ENCODE data around the gene TREML4. TPM values are rescaled to one million over a fixed set of nuclear protein-coding genes. Genes with fewer than 3 reads are reported as not detected.
A peak's percentile ranks its signal among the peaks of the same experiment; 100 is the strongest.
"Not testable (repeated sequence)": the region's sequence is repeated elsewhere in the genome, so short reads cannot be mapped to it uniquely, and the experiment has no call there.

Gene TREML4
- not detected for total RNA-seq

DNA sequence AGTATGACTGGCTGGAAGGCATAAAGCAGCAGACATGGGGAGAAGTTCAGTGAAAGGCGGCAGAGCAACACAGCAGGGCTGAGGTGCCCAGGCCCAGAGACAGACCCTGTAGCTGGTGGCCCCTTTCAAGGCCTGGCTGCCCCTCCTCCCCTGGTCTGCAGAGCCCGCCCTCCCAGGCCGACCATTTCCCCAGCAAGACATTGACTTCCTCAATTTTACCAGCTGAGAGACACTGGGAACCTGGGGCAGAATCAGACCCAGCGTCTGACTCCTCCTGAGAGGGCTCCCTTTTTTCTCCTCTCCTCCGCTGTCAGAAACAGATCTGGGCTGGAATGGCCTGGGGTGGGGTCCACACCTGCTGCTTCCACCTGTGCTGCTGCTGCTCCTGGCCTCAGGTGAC is at the start of gene TREML4:
TREML4 (plus strand) TSS at position 254 of the 400 bp plus-strand sequence; CDS start at position 333, 79 bp downstream.
- POLR2A ChIA-PET = no interaction called here
- H3K27ac Mint-ChIP-seq = no peak within 1 kb of the TSS
- DNase-seq (no peak), ATAC-seq (no peak)
- CTCF ChIA-PET = no interaction called here
- H3K9me3 Mint-ChIP-seq (ENCODE audit: insufficient read depth) = no peaks in the 10 kb centered on the region
- H3K36me3 Mint-ChIP-seq (ENCODE audit: low read depth) = no peaks in the 10 kb centered on the region
- H3K4me3 Mint-ChIP-seq = no peak within 1 kb of the TSS
- H3K27me3 Mint-ChIP-seq (ENCODE audit: low read depth) = peaks cover 29% of the 10 kb centered on the region
- no peaks in the 10 kb centered on the region for H3K4me1 Mint-ChIP-seq (ENCODE audit: low read depth)

DNA sequence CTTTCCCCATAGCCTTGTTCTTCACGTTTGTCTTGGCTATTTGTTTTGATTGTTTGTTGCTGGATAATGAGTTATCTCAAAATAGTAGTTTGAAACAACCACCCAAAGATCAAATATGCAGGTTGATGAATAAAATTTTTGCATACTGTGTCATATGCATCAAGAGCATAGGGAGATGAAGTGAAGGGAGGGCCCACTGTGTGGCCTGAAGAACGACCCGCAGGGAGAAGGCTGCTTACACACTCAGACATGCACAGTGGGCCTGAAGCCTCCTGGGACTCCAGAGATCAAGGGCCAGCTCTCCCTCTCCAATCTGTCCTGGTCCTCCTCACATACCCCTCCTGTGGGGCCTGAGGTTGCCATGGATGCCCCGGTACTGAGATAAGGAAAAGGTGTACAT is 49.0 kb upstream of the TREML4 start:
- H3K27ac Mint-ChIP-seq = no peak overlapping the region
- DNase-seq = no peak
- no peak for ATAC-seq
- POLR2A ChIA-PET = no interaction called here
- no peak overlapping the region for H3K4me3 Mint-ChIP-seq
- peaks cover 22% of the 10 kb centered on the region for H3K27me3 Mint-ChIP-seq (ENCODE audit: low read depth)
- H3K9me3 Mint-ChIP-seq (ENCODE audit: insufficient read depth) = no peaks in the 10 kb centered on the region
- H3K36me3 Mint-ChIP-seq (ENCODE audit: low read depth) = no peaks in the 10 kb centered on the region
- CTCF ChIA-PET = interaction anchor here (1.1 to 2.0 kb wide), 2 partner anchors 12 to 23 kb away, joined by 3 to 5 read pairs; no protein-coding TSS in a partner anchor
- H3K4me1 Mint-ChIP-seq (ENCODE audit: low read depth) = peaks cover 15% of the 10 kb centered on the region

DNA sequence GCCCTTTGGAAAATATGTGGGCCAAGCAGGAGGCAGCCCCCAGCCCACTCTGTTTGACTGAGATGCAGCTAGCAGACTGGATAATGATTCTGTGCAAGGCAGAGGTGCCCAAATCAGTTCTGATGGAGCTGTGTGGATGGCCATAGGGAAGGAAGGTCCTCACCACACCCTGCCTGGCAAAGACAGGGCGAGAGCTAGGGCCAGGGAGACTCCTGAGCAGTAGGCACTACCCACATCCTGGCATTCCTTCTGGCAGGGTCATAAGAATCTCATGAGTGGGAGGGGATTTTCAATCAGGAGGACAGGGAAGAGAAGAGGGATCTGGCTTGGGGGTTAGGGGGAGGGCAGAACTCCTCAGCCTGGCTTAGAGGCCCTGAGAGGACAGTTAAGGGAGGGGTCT is 46.6 kb upstream of the TREML4 start:
- no peak for ATAC-seq
- CTCF ChIA-PET = interaction anchor here (0.8 to 4.2 kb wide), 42 partner anchors 8 to 244 kb away, joined by 3 to 27 read pairs (median 6); partner anchors contain the start of genes NFYA, OARD1, TREML2 and TSPO2
- H3K27me3 Mint-ChIP-seq (ENCODE audit: low read depth) = peaks cover 14% of the 10 kb centered on the region

DNA sequence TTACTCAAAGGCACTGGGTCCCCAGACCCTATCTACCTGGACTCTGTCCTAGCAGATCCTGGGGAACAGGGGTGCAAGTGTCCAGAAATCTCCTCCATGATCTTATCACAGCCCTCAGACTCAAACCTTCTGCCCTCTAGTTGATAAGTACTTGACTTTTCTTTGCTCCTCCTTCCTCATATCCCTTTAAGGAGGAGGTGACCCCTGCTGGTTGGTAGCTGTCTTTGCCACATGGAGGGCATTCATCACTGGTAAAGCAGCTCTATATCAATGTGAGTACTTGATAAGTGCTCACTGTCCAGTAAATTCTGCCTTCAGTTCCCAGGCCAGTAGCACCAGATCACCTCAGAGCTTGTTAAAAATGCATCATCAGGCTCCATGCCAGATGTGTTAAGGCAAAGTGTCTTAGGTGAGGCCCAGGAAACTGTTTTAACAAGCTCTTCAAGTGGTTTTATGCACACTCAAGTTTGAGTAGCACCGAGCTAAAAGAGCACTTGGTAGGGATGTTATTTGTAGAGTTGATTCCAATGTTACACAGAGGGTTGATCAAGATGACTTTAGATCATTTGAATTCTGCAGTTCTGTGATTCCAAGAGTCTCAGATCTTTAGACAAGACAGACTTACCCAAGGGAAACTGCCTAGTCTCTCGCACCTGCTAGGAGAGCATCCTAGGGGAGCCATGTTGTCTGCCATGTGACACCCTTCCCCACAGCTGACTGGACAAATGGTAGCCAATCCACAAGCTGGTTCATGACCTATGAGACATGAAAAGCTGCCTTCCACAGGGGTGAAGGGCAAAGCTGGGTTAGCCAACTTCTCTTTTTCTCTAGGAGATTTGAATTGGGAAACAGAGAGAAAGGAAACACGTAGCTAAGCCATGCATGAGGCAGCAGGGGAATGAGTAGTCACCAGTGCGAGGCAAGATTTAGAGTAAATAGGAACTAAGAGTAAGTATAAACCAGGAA is 45.8 kb upstream of the TREML4 start:
- DNase-seq = peak; percentile 79
- peaks cover 40% of the 10 kb centered on the region for H3K4me1 Mint-ChIP-seq (ENCODE audit: low read depth)
- no peak overlapping the region for H3K4me3 Mint-ChIP-seq
- POLR2A ChIA-PET = interaction anchor here (0.8 to 1.2 kb wide), 2 partner anchors 18 to 106 kb away, joined by 3 to 4 read pairs; partner anchors contain the start of gene TREML2
- CTCF ChIA-PET = interaction anchor here (0.6 to 4.2 kb wide), 52 partner anchors 9 to 244 kb away, joined by 3 to 27 read pairs (median 6); partner anchors contain the start of genes NFYA, OARD1, TREML2 and TSPO2
- peaks cover 6% of the 10 kb centered on the region for H3K27me3 Mint-ChIP-seq (ENCODE audit: low read depth)
- H3K36me3 Mint-ChIP-seq (ENCODE audit: low read depth) = no peaks in the 10 kb centered on the region
- H3K27ac Mint-ChIP-seq = peak overlapping the region; percentile 53
- no peaks in the 10 kb centered on the region for H3K9me3 Mint-ChIP-seq (ENCODE audit: insufficient read depth)
- ATAC-seq = peak; percentile 98

More for the DNA sequence above, 46.6 kb upstream of the TREML4 start:
- H3K27ac Mint-ChIP-seq = peak overlapping the region; percentile 53
- POLR2A ChIA-PET = interaction anchor here (1.2 kb wide), 1 partner anchor 105 kb away, joined by 3 read pairs; no protein-coding TSS in a partner anchor
- no peaks in the 10 kb centered on the region for H3K9me3 Mint-ChIP-seq (ENCODE audit: insufficient read depth)
- DNase-seq = no peak
- H3K36me3 Mint-ChIP-seq (ENCODE audit: low read depth) = no peaks in the 10 kb centered on the region
- H3K4me1 Mint-ChIP-seq (ENCODE audit: low read depth) = peaks cover 32% of the 10 kb centered on the region
- H3K4me3 Mint-ChIP-seq = no peak overlapping the region

- no peak for DNase-seq
- Mint-ChIP-seq H3K4me3 (no peak overlapping the region), H3K27ac (no peak overlapping the region), H3K9me3 (ENCODE audit: insufficient read depth) (no peaks in the 10 kb centered on the region), H3K27me3 (ENCODE audit: low read depth) (no peaks in the 10 kb centered on the region), H3K36me3 (ENCODE audit: low read depth) (peaks cover 8% of the 10 kb centered on the region), H3K4me1 (ENCODE audit: low read depth) (peaks cover 56% of the 10 kb centered on the region)
- no peak for ATAC-seq
- CTCF ChIA-PET = interaction anchor here (1.3 to 1.8 kb wide), 2 partner anchors 126 to 135 kb away, joined by 3 to 5 read pairs; no protein-coding TSS in a partner anchor
- POLR2A ChIA-PET = no interaction called here
Measured at GRCh38 chr6:41184761-41185160, 43.4 kb upstream of the TREML4 start.

- H3K4me1 Mint-ChIP-seq (ENCODE audit: low read depth) = peaks cover 56% of the 10 kb centered on the region
- no peak overlapping the region for H3K4me3 Mint-ChIP-seq
- H3K36me3 Mint-ChIP-seq (ENCODE audit: low read depth) = peaks cover 21% of the 10 kb centered on the region
- H3K27me3 Mint-ChIP-seq (ENCODE audit: low read depth) = no peaks in the 10 kb centered on the region
- DNase-seq (peak; percentile 21), ATAC-seq (no peak)
- ChIA-PET CTCF (interaction anchor here (1.1 to 1.6 kb wide), 2 partner anchors 93 kb away, joined by 3 to 5 read pairs; no protein-coding TSS in a partner anchor), POLR2A (interaction anchor here (0.6 to 4.9 kb wide), 2 partner anchors 14 to 134 kb away, joined by 3 to 20 read pairs; partner anchors contain the start of gene TREML2)
- no peaks in the 10 kb centered on the region for H3K9me3 Mint-ChIP-seq (ENCODE audit: insufficient read depth)
- H3K27ac Mint-ChIP-seq = peak overlapping the region; percentile 75
Measured at GRCh38 chr6:41186031-41186562, 42.1 kb upstream of the TREML4 start.

GRCh38 chr6:41187924-41188886 is 39.9 kb upstream of the TREML4 start:
- CTCF ChIA-PET = interaction anchor here (1.0 to 1.6 kb wide), 6 partner anchors 91 to 133 kb away, joined by 3 to 7 read pairs (median 4); no protein-coding TSS in a partner anchor
- no peak for ATAC-seq
- Mint-ChIP-seq H3K27me3 (ENCODE audit: low read depth) (no peaks in the 10 kb centered on the region), H3K4me3 (no peak overlapping the region), H3K4me1 (ENCODE audit: low read depth) (peaks cover 45% of the 10 kb centered on the region), H3K9me3 (ENCODE audit: insufficient read depth) (no peaks in the 10 kb centered on the region), H3K27ac (no peak overlapping the region), H3K36me3 (ENCODE audit: low read depth) (peaks cover 38% of the 10 kb centered on the region)
- POLR2A ChIA-PET = interaction anchor here (4.9 kb wide), 1 partner anchor 12 kb away, joined by 20 read pairs; the partner anchor contains the start of gene TREML2
- DNase-seq = no peak

GRCh38 chr6:41189046-41189445 is 39.1 kb upstream of the TREML4 start:
- H3K4me3 Mint-ChIP-seq; H3K27me3 Mint-ChIP-seq (ENCODE audit: low read depth); H3K27ac Mint-ChIP-seq; ATAC-seq; H3K9me3 Mint-ChIP-seq (ENCODE audit: insufficient read depth); DNase-seq: not testable (repeated sequence)
- ChIA-PET POLR2A (interaction anchor here (4.9 kb wide), 1 partner anchor 11 kb away, joined by 20 read pairs; the partner anchor contains the start of gene TREML2), CTCF (interaction anchor here (0.8 to 1.5 kb wide), 6 partner anchors 10 to 132 kb away, joined by 3 to 7 read pairs (median 4); no protein-coding TSS in a partner anchor)
- H3K4me1 Mint-ChIP-seq (ENCODE audit: low read depth) = peaks cover 49% of the 10 kb centered on the region
- H3K36me3 Mint-ChIP-seq (ENCODE audit: low read depth) = peaks cover 42% of the 10 kb centered on the region

DNA sequence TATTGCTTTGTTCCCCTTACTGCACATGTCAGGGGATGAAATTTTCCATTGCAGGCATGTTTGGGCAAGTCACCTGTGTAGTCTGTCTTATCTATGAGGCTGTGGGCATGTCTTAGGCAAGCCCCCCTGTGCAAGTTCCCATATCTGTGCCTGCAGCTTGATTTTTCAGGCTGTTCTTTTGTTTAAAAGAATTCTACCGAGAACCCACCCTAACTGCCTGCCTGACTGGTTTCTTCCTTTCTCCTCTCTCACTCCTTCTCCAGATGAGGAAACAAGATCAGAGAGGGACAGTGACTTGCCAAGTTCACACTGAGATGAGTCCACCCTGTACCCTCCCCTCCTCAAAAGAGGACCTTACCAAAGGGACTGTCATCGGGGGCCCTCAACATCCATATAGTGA is 38.2 kb upstream of the TREML4 start:
- ChIA-PET CTCF (interaction anchor here (0.8 to 2.7 kb wide), 4 partner anchors 8 to 131 kb away, joined by 3 to 18 read pairs (median 4); no protein-coding TSS in a partner anchor), POLR2A (interaction anchor here (4.9 kb wide), 1 partner anchor 10 kb away, joined by 20 read pairs; the partner anchor contains the start of gene TREML2)
- Mint-ChIP-seq H3K4me3 (no peak overlapping the region), H3K27me3 (ENCODE audit: low read depth) (no peaks in the 10 kb centered on the region), H3K4me1 (ENCODE audit: low read depth) (peaks cover 56% of the 10 kb centered on the region), H3K9me3 (ENCODE audit: insufficient read depth) (no peaks in the 10 kb centered on the region), H3K36me3 (ENCODE audit: low read depth) (peaks cover 51% of the 10 kb centered on the region), H3K27ac (no peak overlapping the region)
- ATAC-seq (no peak), DNase-seq (no peak)

- ATAC-seq = no peak
- Mint-ChIP-seq H3K36me3 (ENCODE audit: low read depth) (peaks cover 58% of the 10 kb centered on the region), H3K4me1 (ENCODE audit: low read depth) (peaks cover 55% of the 10 kb centered on the region), H3K9me3 (ENCODE audit: insufficient read depth) (no peaks in the 10 kb centered on the region), H3K4me3 (no peak overlapping the region), H3K27me3 (ENCODE audit: low read depth) (no peaks in the 10 kb centered on the region), H3K27ac (no peak overlapping the region)
- POLR2A ChIA-PET = interaction anchor here (4.9 kb wide), 1 partner anchor 9 kb away, joined by 20 read pairs; the partner anchor contains the start of gene TREML2
- DNase-seq = no peak
- CTCF ChIA-PET = interaction anchor here (1.5 to 2.7 kb wide), 2 partner anchors 9 to 116 kb away, joined by 4 to 18 read pairs; no protein-coding TSS in a partner anchor
Measured at GRCh38 chr6:41190791-41191190, 37.4 kb upstream of the TREML4 start.

All from activated CD8-positive, alpha-beta T cell treated with anti-CD3 and anti-CD28 coated beads, Interleukin-2, amount 10 ng/mL, durations not matched to agents 7 days and 5 days (primary cell).